ENCODE results near the gene USP53.

- no peak for TF ChIP-seq CTCF (IDR thresholded peaks at IDR 0.05)
- no peak for TF ChIP-seq POLR2A (IDR thresholded peaks at IDR 0.05)
Measured at GRCh38 chr4:119299260-119299671, 86.8 kb downstream of the USP53 start.

Data from testis (tissue), 2 donors.